Activated CD4-positive, CD25-positive, alpha-beta regulatory T cell treated with anti-CD3 and anti-CD28 coated beads, Interleukin-2, amount 50 U/mL, for 72 hours (primary cell): ENCODE measurements around the gene PLCL2.

Source experiments
- DNase-seq: peaks from one replicate; pipeline ENCODE4 v3.0.0; 2021

PLCL2 gene

DNA sequence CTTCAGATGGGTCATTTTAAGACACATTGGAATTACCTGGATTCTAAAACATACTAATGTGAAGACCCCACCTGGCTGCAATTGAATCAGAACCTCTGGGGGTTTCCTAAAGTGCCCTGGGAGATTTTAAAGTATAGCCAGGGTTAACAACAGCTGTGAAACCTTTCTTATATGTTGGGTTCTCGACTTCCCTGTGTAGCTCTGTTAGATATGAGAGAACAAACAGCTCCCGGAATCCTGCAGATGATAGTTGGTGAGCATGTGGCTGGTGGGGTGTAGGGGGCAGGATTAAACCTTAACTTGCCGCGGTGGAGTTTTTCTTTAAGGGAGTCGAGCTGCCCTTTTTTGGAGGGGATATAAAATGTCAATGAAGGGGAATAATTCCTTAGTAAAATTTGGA lies 12.1 kb downstream of the PLCL2 start:
- no peak for DNase-seq

GRCh38 chr3:16897254-16897926 lies 12.6 kb downstream of the PLCL2 start:
- no peak for DNase-seq

DNA sequence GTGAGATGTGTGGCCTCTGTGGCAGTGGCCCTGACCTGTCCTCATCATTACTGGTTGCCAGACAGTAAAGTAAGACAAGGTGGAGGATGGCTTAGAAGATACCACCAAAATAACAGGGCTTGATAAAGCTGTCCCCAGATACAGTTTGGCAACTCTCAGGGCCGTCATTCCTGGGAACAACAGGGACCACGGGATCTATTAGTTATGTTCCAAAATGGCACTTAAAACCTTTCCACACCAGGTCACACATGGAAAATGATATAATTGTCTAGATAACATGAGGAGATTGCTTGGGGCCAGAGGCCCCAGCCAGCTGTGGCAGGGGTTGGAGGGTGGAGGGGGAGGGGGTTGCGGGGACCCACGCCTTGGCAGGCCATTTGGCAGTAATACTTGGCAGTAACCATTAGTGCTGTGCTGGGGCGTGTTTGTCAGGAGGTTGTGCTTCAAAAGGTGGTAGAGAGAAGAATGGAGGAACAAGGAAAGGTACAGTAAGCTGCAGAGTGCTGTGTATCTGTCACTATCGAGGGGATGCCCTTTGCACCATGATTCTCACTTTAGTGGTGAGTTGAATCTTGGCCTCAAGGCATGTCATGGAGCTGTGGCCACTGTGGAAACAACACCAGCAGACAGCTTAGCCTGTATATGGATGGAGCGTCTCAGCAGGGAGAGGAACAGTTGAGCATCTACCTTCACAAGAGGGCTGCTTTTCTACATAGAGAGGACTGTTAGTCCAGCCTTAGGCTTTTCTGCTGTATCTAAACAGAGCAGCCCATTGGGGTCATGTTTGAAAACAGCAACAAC lies 14.0 kb downstream of the PLCL2 start:
- no peak for DNase-seq

DNA sequence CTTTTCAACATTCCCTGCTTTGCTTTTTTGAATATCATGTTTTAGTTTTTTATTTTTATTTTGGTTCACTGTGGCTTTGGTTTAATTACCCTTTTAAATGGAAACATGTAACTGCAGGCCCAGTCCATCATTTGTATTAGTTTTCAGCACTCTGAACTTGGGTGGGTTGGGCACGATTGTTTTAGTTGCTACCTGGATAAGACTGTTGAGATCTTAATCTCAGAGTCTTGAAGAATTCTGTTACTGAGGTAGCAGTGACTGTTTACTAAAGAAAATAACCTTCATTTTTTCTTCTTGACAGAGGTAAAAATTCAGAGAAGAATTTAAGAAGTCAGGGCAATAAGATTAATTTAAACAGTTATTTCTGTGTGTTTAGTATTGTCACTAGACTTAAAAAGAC lies 15.2 kb downstream of the PLCL2 start:
- no peak for DNase-seq

DNA sequence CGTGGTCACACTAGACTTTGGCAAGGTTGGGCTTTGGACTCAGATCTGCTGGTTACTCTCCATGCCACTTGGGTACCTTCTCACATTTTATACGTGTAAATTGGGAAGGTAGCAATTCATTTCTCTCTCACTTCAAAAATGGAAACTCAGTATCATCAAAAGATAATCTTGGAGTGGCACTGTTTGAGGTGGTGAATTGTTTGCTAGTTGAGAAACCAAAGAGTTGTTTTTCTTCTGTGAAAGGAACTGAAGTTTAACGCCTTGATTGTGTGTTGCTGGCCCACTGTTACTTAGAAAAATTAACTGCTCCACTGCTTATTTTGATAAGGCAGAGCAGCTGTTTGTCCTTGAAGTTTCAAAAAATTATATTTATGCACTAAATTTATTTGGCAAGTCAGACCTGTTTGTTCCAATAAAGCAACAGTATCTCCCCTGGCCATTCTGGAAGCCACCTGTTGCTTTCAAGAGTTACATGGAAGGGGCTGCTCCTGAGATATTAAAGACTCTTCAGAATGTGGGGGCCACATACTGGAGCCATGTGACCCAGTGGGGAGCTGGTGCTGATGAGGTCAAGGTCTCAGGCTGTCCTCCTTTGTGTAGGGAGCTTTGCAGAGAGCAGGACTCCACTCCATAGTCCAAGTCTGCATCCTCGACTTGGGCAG lies 16.2 kb downstream of the PLCL2 start:
- DNase-seq, result no peak

DNA sequence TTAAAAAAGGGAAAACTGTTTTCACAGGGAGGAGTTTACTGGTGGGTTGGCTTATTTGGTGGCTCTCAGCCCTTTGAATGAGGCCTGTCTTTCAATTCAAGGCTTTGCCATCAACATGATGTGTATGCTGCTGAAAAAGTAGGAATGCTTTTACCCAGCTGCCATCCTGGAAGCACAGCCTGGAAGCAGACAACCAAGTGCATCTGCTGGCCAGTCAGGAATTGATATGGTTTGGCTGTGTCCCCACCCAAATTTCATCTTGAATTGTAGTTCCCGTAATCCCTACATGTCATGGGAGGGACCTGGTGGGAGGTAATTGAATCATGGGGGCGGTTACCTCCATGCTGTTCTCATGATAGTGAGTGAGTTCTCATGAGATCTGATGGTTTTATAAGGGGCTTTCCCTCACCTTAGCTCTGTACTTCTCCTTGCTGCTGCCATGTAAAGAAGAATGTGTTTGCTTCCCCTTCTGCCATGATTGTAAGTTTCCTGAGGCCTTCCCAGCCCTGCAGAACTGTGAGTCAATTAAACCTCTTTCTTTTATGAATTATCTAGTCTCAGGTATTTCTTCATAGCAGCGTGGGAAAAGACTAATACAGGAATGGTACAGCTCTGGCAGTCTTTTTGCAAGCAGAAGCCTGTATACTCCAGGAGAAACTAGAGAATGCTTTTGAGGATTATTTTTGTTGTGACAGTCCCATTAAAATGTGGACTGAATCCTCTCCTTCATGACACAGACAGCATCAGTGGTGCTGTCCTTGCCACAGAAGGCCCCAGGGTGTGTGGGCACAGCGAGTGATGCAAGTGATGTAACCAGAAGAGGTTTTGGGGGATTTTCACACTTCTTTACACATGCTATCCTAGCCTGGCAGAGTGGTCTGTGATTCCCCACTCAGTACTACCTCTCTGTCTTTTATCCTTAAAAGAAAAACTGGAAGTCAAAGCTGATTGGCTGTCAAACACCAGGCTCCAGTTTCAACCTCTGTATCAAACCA lies 20.0 kb downstream of the PLCL2 start:
- no peak for DNase-seq

DNA sequence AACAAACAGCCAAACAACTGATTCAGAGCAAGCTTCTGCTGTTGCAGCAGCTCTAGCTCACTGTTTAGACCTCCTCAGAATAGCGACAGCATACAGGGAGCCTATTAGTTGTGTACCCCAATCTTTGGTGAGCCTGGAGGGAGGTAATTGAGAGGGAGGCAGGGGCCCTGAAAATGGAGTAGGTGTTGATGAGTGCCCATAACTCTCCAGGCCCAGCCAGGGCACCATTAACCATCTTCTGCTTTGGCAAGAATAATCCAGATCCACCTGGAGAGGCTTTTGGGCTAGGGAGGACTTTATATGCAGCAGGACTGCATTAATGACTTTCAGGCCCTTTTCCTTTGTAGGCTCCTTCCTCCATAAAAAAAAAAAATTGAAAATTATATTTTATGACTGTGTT lies 20.9 kb downstream of the PLCL2 start:
- DNase-seq, result no peak

- DNase-seq, result no peak
Measured at GRCh38 chr3:16906682-16907081, 21.9 kb downstream of the PLCL2 start.

GRCh38 chr3:16907243-16907642 lies 22.5 kb downstream of the PLCL2 start:
- DNase-seq, result no peak

- DNase-seq, result no peak
Measured at GRCh38 chr3:16908016-16908807, 23.5 kb downstream of the PLCL2 start.

- DNase-seq, result no peak
Measured at GRCh38 chr3:16908896-16909295, 24.1 kb downstream of the PLCL2 start.

DNA sequence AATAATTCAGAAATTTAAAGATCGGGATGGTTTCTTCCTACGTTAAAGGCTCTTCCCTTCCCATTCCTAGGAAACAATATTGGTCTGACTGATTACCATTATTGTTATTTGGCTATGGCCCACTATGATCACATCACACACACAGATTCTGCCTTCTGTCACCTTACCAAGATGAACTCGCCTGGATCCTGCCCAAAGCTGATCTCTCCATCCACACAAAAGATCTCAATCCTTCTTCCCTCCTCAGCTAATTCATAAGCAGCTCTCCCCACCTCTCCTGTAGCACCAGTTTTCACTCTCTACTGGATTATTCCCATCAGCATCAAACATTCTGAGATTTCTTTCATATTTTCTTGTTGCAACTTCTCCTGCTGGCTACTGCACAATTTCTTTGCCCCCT lies 25.0 kb downstream of the PLCL2 start:
- DNase-seq, result no peak

DNA sequence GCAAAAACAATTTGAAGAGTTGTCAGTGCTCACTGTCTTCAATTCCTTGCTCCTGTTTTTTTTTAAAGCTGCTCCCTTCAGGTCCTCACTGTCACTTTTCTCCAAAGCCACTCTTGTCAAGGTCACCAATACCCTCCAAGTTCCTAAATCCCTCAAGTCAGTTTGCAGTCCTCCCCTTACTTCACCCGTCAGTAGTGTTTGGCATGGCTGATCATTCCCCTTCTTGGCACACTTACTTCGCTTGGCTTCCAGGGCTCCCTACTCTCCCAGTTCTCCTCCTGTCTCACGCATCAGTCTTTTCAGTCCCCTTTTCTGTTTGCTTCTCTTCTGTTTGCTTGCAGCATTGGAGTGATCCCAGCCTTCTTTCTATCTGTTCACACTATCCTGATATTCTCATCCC lies 25.5 kb downstream of the PLCL2 start:
- no peak for DNase-seq

DNA sequence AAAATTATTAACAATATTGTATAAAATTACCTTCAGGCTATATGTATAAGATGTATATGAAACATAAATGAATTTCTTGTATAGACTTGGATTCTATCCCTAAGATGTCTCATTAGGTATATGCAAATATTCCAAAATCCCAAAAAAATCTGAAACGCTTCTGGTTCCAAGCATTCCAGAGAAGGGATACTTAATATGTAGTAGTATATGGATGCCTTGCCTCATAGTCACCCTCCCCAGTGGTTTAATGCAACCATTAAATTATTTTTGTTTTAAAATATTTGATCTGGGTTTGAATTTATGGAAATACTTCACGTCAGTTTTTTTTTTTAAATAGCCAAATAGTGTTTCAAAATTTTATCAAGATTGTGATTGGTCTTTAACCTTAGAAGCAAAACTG lies 27.2 kb downstream of the PLCL2 start:
- DNase-seq, result no peak

DNA sequence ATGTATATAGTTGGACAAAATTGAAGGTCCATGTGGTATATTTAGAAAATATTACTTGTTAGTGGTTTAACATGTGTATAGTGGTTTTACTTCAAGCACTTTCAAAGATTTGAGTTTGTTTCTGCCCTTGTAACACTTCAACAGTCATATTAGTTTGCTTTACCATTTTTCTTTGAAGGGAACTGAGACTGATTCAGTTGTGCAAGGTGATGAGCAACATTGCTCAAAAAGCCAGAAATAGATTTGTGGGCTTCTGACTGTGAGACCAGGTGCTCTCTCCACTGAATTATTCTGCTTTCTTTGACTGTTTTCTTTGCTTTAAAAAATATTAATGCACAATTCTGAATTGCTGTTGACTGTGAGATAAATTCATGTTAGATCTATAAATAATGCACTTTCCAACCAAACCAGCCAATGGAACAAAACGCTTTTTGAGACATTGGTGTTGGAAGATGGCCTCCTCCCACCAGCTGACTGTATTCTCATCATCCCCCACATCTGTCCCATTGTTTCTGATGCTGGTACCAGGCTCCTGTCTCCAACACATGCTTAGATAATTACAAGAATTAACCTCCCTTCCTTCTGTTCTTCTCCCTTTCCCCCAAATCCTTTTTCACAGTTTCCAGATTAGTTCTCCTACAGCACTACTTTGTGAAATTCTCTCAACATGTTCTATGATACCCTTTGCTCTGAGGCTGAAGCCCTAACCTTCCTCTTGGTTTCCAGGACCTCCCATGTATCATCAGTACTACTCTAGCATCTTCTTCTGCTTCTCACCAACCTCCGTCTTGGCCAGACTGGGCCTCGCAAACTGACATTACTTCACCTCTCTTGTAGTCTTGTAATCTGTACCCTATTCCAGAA lies 27.9 kb downstream of the PLCL2 start:
- no peak for DNase-seq

GRCh38 chr3:16913264-16913580 lies 28.5 kb downstream of the PLCL2 start:
- no peak for DNase-seq

- no peak for DNase-seq
Measured at GRCh38 chr3:16916840-16917239, 32.1 kb downstream of the PLCL2 start.

- no peak for DNase-seq
Measured at GRCh38 chr3:16917256-16917935, 32.6 kb downstream of the PLCL2 start.

GRCh38 chr3:16917980-16918682 lies 33.4 kb downstream of the PLCL2 start:
- no peak for DNase-seq

DNA sequence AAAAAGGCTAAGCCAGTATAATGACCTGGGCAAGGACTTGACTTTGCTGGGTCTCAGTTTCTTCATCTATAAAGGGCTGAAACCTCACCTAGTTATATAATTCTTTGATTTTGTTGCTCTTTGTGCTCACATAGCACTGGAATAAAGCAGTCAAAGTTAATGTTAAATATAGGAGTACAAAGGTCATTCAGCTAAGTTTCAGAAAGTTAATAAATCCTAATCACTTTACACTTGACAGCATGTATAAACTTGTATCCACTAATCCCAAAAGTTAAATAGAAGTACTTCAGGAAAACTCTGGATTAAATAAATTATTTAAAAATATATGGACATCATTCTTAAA lies 33.9 kb downstream of the PLCL2 start:
- DNase-seq, result no peak
